ENCODE data around the gene SRD5A2.

DNA sequence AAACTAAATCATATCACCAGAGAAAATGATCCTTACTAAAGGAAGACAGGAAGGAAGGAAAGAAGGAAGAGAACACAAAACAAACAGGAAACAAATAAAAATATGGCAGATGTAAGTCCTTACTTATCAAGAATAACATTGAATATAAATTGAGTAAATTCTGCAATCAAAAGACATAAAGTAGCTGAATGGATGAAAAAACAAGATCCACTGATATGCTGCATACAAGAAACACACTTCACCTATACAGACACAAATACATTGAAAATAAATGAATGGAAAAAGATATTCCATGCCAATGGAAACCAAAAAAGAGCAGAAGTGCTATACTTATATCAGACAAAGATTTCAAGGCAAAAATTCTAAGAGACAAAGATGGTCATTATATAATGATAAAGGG, 18.0 kb upstream of the SRD5A2 start:
- TF ChIP-seq, protein P1, sequence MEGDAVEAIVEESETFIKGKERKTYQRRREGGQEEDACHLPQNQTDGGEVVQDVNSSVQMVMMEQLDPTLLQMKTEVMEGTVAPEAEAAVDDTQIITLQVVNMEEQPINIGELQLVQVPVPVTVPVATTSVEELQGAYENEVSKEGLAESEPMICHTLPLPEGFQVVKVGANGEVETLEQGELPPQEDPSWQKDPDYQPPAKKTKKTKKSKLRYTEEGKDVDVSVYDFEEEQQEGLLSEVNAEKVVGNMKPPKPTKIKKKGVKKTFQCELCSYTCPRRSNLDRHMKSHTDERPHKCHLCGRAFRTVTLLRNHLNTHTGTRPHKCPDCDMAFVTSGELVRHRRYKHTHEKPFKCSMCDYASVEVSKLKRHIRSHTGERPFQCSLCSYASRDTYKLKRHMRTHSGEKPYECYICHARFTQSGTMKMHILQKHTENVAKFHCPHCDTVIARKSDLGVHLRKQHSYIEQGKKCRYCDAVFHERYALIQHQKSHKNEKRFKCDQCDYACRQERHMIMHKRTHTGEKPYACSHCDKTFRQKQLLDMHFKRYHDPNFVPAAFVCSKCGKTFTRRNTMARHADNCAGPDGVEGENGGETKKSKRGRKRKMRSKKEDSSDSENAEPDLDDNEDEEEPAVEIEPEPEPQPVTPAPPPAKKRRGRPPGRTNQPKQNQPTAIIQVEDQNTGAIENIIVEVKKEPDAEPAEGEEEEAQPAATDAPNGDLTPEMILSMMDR (IDR thresholded peaks at IDR 0.05) = no peak
- TF ChIP-seq EP300 (IDR thresholded peaks at IDR 0.05) = no peak

All from tibial nerve (tissue), 4 donors.